GM10248 (cell line): Measurements from ENCODE around the gene RPEL1.
"Not testable (repeated sequence)": the region's sequence is repeated elsewhere in the genome, so short reads cannot be mapped to it uniquely, and the experiment has no call there.

Experiments used
- CTCF ChIA-PET: fragments of 300-600 bp; sonication (Branson Sonifier 250); formaldehyde crosslinking; extraction: SDS; loops from one replicate; lab custom pipeline; 2021; ENCODE audit warnings: antibody characterized with exemption; lab: Yijun Ruan, JAX
- POLR2A ChIA-PET: fragments of 350-650 bp; sonication (Branson Sonifier 250); formaldehyde crosslinking; extraction: SDS; loops from one replicate; lab custom pipeline; 2020; ENCODE audit warnings: antibody characterized with exemption; lab: Yijun Ruan, JAX
- DNase-seq: peaks from one replicate; pipeline ENCODE4 v3.0.0; 2012; ENCODE audit errors: extremely low spot score
- TF ChIP-seq, protein P1 (sequence below): IDR thresholded peaks from 2 replicates; pipeline ENCODE4 v1.5.1; 2012; ENCODE audit warnings: mild to moderate bottlenecking, low read depth; ENCODE audit errors: extremely low read depth, missing control alignments, control extremely low read depth

The RPEL1 gene

DNA sequence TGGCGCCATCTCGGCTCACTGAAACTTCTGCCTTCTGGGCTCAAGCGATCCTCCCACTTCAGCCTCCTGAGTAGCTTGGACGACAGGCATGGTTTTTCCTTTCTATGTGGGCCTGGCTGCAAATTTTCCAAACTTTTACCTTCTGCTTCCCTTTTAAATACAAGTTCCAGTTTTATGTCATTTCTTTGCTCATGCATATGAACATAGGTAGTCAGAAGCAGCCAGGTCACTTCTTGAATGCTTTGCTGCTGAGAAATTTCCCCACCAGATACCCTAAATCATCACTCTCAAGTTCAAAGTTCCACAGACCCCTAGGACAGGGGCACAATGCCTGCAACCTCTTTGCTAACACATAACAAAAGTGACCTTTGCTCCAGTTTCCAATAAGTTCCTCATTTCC is 21.6 kb upstream of the RPEL1 start:
- CTCF ChIA-PET, result interaction anchor here (1.3 to 1.6 kb wide), 2 partner anchors 10 to 16 kb away, joined by 4 to 5 read pairs; no protein-coding TSS in a partner anchor
- TF ChIP-seq, protein P1, sequence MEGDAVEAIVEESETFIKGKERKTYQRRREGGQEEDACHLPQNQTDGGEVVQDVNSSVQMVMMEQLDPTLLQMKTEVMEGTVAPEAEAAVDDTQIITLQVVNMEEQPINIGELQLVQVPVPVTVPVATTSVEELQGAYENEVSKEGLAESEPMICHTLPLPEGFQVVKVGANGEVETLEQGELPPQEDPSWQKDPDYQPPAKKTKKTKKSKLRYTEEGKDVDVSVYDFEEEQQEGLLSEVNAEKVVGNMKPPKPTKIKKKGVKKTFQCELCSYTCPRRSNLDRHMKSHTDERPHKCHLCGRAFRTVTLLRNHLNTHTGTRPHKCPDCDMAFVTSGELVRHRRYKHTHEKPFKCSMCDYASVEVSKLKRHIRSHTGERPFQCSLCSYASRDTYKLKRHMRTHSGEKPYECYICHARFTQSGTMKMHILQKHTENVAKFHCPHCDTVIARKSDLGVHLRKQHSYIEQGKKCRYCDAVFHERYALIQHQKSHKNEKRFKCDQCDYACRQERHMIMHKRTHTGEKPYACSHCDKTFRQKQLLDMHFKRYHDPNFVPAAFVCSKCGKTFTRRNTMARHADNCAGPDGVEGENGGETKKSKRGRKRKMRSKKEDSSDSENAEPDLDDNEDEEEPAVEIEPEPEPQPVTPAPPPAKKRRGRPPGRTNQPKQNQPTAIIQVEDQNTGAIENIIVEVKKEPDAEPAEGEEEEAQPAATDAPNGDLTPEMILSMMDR, result no peak
- POLR2A ChIA-PET, result no interaction called here
- no peak for DNase-seq

DNA sequence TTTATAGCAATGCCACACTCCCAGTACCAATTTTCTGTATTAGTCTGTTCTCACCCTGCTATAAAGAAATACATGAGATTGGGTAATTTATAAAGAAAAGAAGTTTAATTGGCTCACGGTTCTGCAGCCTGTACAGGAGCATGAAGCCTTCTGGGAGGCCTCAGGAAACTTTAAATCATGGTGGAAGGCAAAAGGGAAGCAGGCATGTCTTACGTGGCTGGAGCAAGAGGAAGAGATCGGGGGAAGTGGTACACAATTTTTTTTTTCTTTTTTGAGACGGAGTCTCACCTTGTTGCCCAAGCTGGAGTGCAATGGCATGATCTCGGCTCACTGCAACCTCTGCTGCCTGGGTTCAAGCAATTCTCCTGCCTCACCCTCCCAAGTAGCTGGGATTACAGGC is 21.0 kb upstream of the RPEL1 start:
- DNase-seq, POLR2A ChIA-PET, CTCF ChIA-PET: not testable (repeated sequence)

DNA sequence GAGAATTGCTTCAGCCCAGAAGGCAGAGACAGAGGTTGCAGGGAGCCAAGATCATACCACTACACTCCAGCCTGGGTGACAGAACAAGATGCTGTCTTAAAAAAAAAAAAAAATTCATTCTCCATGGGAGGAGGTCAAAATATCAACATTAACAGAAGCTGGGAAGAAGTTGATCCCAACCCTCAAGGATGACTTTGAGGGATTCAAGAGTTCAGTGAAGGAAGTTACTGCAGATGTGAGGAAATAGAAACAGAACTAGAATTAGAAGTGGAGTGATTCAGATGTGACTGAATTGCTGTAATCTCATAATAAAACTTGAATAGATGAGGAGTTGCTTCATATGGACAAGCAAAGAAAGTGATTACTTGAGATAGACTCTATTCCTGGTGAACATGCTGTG is 19.7 kb upstream of the RPEL1 start:
- CTCF ChIA-PET, result interaction anchor here (0.7 kb wide), 1 partner anchor 309 kb away, joined by 3 read pairs; no protein-coding TSS in a partner anchor
- TF ChIP-seq, protein P1, result no peak
- POLR2A ChIA-PET, result no interaction called here

DNA sequence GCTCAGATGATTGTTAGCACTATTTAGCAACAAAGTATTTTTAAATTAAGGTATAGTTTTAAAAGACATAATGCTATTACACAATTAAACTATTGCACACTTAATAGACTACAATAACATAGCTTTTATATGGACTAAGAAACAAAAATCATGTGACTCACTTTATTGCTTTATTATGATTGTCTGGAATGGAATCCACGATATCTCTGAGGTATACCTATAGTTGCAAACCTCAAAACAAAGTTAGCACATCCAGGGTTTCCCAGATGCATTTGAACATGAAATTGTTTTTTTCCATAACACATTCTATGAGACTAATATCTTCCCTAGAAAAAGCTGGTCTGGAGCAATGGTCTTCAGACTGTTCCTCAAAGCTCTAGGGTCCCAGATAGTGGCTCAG is 18.3 kb upstream of the RPEL1 start:
- CTCF ChIA-PET, result interaction anchor here (1.1 to 2.0 kb wide), 5 partner anchors 9 to 273 kb away, joined by 3 to 13 read pairs (median 5); no protein-coding TSS in a partner anchor
- TF ChIP-seq, protein P1, result no peak
- POLR2A ChIA-PET, result no interaction called here
- DNase-seq, result no peak

More for the DNA sequence above, 19.7 kb upstream of the RPEL1 start:
- no peak for DNase-seq

DNA sequence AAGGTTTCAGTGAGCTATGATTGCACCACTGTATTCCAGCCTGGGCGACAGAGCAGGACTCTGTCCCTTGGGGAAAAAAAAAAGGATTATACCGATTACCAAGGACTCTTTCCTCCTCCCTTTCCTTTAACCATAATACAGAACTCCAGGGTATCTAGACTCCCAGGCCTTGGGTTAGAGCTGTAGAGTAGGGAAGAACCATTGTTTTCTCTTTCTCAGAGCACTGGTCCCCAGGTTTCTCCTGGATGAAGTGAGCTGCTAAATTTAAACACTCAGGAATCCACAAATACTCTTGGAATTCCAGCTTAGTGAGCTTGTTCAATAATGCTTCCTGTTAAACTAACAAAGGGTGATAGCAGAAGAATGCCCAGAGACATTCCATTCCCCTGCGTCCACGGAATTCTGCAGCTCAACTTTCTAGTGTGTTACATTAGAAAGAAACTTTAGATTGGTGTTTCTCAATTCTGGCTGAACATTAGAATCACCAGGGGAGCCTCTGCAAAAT is 14.6 kb upstream of the RPEL1 start:
- TF ChIP-seq, protein P1, result no peak
- ChIA-PET POLR2A (interaction anchor here (0.6 to 0.7 kb wide), 2 partner anchors 38 to 81 kb away, joined by 5 to 6 read pairs; no protein-coding TSS in a partner anchor), CTCF (interaction anchor here (1.0 to 3.9 kb wide), 2 partner anchors 10 to 13 kb away, joined by 4 to 22 read pairs; no protein-coding TSS in a partner anchor)
- no peak for DNase-seq

DNA sequence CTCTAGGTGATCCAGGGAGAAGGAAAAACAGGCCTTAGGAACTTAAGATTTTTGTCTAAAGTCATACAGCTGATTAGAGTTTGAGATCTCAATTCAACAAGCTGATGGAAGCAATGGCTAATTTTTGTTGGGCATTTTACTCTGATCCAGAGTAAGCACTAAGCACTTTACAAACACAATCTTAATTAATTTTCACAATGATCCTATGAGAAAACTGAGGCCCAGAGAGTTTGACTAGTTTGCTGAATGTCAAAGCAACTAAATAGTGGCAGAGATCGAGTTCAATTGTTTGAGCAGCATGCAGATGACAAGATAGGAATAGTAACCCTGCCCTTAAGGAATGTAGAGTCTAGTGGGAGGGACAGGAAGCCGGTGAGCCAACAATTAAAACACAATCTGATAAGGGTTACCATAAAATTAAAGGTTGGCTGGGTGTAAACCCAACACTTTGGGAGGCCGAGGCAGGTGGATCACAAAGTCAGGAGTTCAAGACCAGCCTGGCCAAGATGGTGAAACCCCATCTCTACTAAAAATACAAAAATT is 13.5 kb upstream of the RPEL1 start:
- no peak for DNase-seq
- ChIA-PET POLR2A (interaction anchor here (0.6 kb wide), 1 partner anchor 42 kb away, joined by 6 read pairs; no protein-coding TSS in a partner anchor), CTCF (interaction anchor here (1.0 to 3.9 kb wide), 3 partner anchors 9 to 127 kb away, joined by 3 to 22 read pairs (median 3); no protein-coding TSS in a partner anchor)
- TF ChIP-seq, protein P1, result no peak
